Smooth muscle cell of the brain vasculature (primary cell): Measurements from ENCODE around the gene CYP2S1.
A peak's percentile ranks its signal among the peaks of the same experiment; 100 is the strongest.

Source experiments
- DNase-seq: peaks from one replicate; pipeline ENCODE4 v3.0.0-alpha.2; 2012; ENCODE audit warnings: low read depth, low spot score

CYP2S1 gene

DNA sequence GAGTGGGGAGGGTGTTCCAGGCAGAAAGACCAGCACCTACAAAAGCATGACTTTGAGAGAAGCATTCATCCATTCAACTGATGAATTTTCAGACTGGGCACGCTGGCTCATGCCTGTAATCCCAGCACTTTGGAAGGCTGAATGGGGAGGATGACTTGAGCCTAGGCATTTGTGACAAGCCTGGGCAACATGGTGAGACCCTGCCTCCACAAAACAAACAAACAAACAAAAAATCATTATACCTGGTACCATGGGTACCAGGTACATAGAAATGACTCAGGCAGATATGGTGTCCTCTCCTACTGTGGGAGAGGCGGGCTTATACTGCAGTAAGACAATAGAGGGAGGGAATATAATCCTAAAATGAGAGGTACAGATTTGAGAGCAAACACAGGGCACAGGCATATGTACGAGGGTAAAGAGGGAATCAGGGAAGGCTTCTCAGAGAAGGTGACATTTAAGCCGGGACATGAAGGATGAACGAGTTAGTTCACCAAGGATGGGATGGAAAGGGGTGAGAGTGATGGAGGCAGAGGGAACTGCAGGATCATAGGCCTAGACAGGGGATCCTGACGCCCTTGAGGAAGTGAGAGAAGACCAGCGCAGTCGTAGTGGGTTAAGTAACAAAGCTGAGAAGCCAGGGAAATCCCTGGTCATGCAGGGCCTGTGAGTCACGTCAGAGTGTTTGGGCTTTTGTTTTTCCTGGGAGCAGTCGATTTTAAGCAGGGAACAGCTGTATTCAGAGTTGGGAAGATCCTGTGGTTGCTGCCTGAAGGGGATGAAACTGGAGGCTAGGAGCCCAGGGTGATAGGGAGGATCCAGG, 2.9 kb downstream of the CYP2S1 start:
- DNase-seq: no peak

GRCh38 chr19:41198559-41198958, 5.5 kb downstream of the CYP2S1 start:
- no peak for DNase-seq

DNA sequence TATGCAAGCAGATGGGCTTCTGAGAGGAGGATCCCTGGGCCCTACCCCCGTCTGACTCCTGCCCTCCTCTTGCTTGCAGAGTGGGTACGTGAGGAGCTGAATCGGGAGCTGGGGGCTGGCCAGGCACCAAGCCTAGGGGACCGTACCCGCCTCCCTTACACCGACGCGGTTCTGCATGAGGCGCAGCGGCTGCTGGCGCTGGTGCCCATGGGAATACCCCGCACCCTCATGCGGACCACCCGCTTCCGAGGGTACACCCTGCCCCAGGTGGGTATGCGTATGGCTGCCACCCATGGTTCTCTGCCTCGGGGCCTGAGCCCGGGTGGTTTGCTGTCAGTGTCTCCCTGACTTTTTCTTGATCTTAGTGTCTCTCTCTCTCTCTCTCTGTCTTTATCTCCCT, 10.4 kb downstream of the CYP2S1 start:
- DNase-seq: no peak

- DNase-seq: peak; percentile 71
Observed at GRCh38 chr19:41204338-41204737, 11.3 kb downstream of the CYP2S1 start.

GRCh38 chr19:41205995-41206394, 13.0 kb downstream of the CYP2S1 start:
- no peak for DNase-seq

DNA sequence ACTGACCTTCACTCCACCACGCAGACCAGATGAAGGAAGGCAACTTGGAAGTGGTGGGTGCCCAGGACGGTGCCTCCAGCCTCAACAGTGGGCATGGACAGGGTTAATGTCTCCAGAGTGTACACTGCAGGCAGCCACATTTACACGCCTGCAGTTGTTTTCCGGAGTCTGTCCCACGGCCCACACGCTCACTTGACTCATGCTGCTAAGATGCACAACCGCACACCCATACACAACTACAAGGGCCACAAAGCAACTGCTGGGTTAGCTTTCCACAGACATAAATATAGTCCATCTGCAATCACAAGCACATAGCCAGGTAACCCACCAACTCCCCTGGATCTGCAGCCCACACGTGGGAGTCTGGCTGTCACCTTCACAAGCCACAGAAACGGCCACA, 13.4 kb downstream of the CYP2S1 start:
- DNase-seq: no peak

- no peak for DNase-seq
Observed at GRCh38 chr19:41206926-41207750, 14.1 kb downstream of the CYP2S1 start.

- DNase-seq: no peak
Observed at GRCh38 chr19:41214161-41214560, 21.1 kb downstream of the CYP2S1 start.

DNA sequence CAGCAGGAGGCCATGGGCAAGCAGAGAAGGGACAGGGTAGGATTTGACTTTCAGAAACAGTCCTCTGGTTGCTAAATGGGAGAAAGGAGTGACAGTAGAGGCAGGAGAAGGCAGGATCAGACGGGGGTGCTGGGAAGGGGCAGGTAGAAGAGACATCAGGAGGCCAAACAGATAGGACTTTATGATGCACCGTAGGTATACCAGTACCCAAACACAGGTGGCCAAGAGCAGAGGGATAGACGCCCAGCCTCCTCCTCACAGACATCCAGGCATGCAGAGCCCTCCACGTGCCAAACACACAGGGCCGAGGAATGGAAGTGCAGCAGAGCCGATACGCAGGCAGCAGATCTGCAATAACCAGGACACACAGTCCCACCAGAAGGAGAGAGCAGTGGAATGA, 24.7 kb downstream of the CYP2S1 start:
- DNase-seq: no peak

DNA sequence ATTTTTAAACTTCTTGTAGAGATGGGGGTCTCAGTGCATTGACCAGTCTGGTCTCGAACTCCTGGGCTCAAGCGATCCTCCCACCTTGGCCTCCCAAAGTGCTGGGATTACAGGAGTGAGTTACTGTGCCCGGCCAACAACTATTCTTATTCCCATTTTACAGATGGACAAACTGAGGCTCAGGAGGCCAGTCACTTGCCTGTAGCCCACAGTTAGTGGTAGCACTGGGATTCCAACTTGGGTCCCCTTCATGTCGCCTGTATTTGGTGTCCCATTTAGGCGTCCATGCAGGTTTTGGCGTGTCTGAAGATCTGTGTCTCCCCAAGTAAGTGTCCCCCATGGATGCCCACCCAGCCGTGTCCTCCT, 25.2 kb downstream of the CYP2S1 start:
- no peak for DNase-seq

GRCh38 chr19:41218615-41219507, 25.8 kb downstream of the CYP2S1 start, which contains the start of gene AXL:
Gene AXL (plus strand): TSS chr19:41219223. CDS start chr19:41219393, 170 bp downstream.
- no peak for DNase-seq

GRCh38 chr19:41219924-41220567, 27.0 kb downstream of the CYP2S1 start:
- DNase-seq: no peak

GRCh38 chr19:41220811-41221210, 27.8 kb downstream of the CYP2S1 start:
- DNase-seq: no peak

- no peak for DNase-seq
Observed at GRCh38 chr19:41221514-41222205, 28.6 kb downstream of the CYP2S1 start.

DNA sequence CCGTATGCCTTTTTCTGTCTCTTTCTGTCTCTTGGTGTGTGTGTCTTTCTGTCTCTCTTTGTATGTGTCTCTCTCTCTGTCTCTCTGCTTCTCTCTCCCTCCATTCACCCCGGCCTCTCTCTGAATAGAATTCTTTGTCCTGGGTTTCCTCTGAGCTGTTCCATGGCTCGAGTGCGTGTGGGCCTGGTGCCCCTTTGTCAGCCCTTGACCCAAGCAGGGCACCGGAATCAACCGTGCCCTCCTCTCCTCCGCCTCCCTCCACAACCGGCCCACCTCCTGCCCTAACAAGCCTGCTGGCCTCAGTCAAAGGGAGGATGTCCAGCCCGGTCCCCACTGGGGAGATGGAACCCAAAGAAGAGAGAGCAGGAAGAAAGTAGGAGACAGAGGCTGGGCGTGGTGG, 29.2 kb downstream of the CYP2S1 start:
- no peak for DNase-seq

DNA sequence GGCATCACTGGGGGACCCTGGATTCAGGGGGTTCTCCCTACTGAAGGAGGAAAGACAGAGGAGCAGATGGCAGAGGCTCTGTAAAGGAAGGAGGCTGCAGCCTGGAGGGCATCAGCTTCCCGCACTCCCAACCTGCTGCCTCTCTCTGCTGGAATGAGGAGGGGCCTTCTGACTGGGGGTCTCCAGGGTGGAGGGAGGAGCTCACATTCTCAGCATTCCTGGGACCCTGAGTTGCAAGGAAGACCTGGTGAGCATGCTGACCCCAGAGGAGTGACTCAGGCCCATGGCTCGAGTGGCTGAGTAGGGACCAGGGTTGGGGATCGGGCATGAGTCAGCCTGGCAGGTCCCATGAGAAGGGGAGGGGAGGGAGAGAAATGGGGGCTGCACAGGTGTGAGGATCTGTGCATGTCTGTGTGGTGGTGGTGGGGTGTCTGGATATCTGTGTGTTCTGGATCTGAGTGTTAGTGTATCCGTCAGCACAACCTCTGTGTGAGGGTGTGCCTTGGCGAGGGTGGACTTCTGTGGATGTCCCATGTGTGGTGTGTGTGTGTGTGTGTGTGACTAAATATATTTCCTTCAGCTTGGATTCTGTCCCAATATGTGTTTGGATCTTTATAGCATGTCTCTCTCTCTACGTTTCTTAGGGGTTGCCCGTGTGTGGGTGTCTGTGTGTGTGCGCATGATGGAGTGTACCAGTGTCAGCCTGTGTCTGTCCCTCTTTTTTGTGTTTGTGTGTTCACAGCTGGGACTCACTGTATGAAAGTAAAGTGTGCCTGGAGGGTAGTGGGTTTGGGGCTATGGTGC, 30.6 kb downstream of the CYP2S1 start:
- DNase-seq: no peak

GRCh38 chr19:41224632-41225031, 31.6 kb downstream of the CYP2S1 start:
- DNase-seq: no peak

DNA sequence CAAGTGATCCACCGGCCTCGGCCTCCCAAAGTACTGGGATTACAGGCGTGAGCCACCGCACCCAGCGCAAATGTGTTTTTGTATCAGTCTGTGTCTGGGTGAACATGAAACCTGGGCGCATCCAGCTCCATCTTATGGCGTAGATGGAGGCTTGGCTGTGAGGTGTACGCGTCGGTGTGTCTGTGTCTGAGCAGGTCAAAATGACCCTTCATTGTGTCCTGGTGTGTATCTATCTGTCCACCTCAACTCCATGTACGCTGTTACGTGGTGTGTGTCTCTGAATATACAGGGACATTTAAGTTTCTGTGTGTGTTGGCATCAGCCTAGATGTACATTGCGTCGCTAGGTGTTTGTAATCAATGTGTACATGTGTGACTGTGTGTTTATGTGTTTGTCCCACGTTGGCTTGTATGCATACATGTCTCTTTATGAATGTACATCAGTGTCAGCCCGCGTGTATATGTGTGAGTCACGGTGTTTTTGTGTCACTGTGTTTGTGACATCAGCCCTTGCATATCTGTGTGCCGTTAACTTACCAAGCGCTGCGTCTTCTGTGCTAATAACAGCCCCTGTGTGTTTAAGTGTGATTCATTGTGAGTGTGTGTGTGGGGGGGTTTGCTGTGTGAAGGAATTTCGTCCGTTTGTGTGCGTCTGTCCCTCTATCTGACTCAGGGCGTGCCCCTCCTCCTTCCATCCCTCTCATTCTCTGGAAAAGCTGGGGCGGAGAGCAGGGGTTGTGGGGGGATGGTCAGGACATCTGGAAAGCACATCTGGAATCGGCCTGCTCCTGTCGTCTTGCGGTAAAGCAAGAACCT, 32.4 kb downstream of the CYP2S1 start:
- peak; percentile 65 for DNase-seq
